GM23338 (cell line): ENCODE data around the gene CD164. TPM values are rescaled to one million over a fixed set of nuclear protein-coding genes. Genes with fewer than 3 reads are reported as not detected.

Source experiments
- ATAC-seq: fragments of 200-7000 bp; cut with Tn5 transposase; 3 replicates; pipeline ENCODE4 v1.9.1; 2020
- DNase-seq: peaks from one replicate; pipeline ENCODE4 v3.0.0-alpha.2; 2015; ENCODE audit warnings: low spot score
- H2AFZ ChIP-seq: fragments of 200-600 bp; sonication (generic); 2 replicates; pipeline ENCODE4 v1.8.0; 2016; ENCODE audit warnings: antibody characterized with exemption, mild to moderate bottlenecking, moderate library complexity
- H3F3A ChIP-seq: fragments of 200-600 bp; sonication (generic); replicated peaks from 2 replicates; pipeline ENCODE4 v1.8.0; 2017; ENCODE audit warnings: antibody characterized with exemption, mixed run types, low read depth
- H3K27ac ChIP-seq: fragments of 200-600 bp; sonication (generic); 2 replicates; pipeline ENCODE4 v1.6.1; 2016; ENCODE audit warnings: low read depth
- H3K27me3 ChIP-seq: fragments of 200-600 bp; sonication (generic); 2 replicates; pipeline ENCODE4 v1.8.0; 2016; ENCODE audit warnings: mild to moderate bottlenecking, mixed run types, moderate library complexity; ENCODE audit not compliant: insufficient read depth
- H3K36me3 ChIP-seq: fragments of 200-600 bp; sonication (generic); 2 replicates; pipeline ENCODE4 v1.8.0; 2016; ENCODE audit warnings: mild to moderate bottlenecking; ENCODE audit not compliant: insufficient read depth
- H3K4me1 ChIP-seq: fragments of 200-600 bp; sonication (generic); 2 replicates; pipeline ENCODE4 v1.8.0; 2016; ENCODE audit warnings: mild to moderate bottlenecking, moderate library complexity; ENCODE audit not compliant: insufficient read depth
- H3K4me2 ChIP-seq: fragments of 200-600 bp; sonication (generic); 2 replicates; pipeline ENCODE4 v1.7.1; 2017; ENCODE audit warnings: mixed run types
- H3K4me3 ChIP-seq: fragments of 200-600 bp; sonication (generic); 2 replicates; pipeline ENCODE4 v1.6.1; 2016; ENCODE audit warnings: mixed run types
- H3K79me2 ChIP-seq: fragments of 200-600 bp; sonication (generic); replicated peaks from 2 replicates; pipeline ENCODE4 v1.8.0; 2017; ENCODE audit warnings: mild to moderate bottlenecking; ENCODE audit not compliant: insufficient read depth
- H3K9me2 ChIP-seq: fragments of 200-600 bp; sonication (generic); 2 replicates; pipeline ENCODE4 v1.8.0; 2017; ENCODE audit not compliant: insufficient read depth
- H4K20me1 ChIP-seq: fragments of 200-600 bp; sonication (generic); replicated peaks from 2 replicates; pipeline ENCODE4 v1.8.0; 2017; ENCODE audit warnings: mild to moderate bottlenecking; ENCODE audit not compliant: insufficient read depth
- H3K27ac Mint-ChIP-seq: 2 replicates; pipeline ENCODE4 v1.8.0; 2020; ENCODE audit warnings: inconsistent platforms, mild to moderate bottlenecking, moderate library complexity, mixed read lengths
- H3K27me3 Mint-ChIP-seq: 3 replicates; pipeline ENCODE4 v1.8.0; 2022; ENCODE audit warnings: low read depth, mild to moderate bottlenecking, moderate library complexity, mixed read lengths, inconsistent platforms; ENCODE audit not compliant: insufficient read depth, poor library complexity
- H3K36me3 Mint-ChIP-seq: 3 replicates; pipeline ENCODE4 v1.8.0; 2021; ENCODE audit warnings: low read depth, mild to moderate bottlenecking, inconsistent platforms, moderate library complexity, mixed read lengths
- H3K4me1 Mint-ChIP-seq: 3 replicates; pipeline ENCODE4 v1.8.0; 2020; ENCODE audit warnings: mild to moderate bottlenecking, inconsistent platforms, mixed read lengths
- H3K4me3 Mint-ChIP-seq: 3 replicates; pipeline ENCODE4 v1.8.0; 2021; ENCODE audit warnings: moderate library complexity, mild to moderate bottlenecking, inconsistent platforms, mixed read lengths
- H3K9me3 Mint-ChIP-seq: 3 replicates; pipeline ENCODE4 v1.8.0; 2020; ENCODE audit warnings: moderate library complexity, mild to moderate bottlenecking, inconsistent platforms, mixed read lengths
- EZH2 ChIP-seq: fragments of 200-600 bp; sonication (generic); IDR thresholded peaks from one replicate; pipeline ENCODE4 v1.8.0; 2017; ENCODE audit warnings: antibody characterized with exemption, mild to moderate bottlenecking, low read depth; ENCODE audit not compliant: unreplicated experiment
- JUNB ChIP-seq: IDR thresholded peaks from one replicate; pipeline ENCODE4 v1.6.1; 2016; ENCODE audit warnings: antibody characterized with exemption; ENCODE audit not compliant: unreplicated experiment
- NANOG ChIP-seq: IDR thresholded peaks from 2 replicates; pipeline ENCODE4 v1.6.1; 2016; ENCODE audit warnings: antibody characterized with exemption, borderline replicate concordance
- POLR2AphosphoS5 ChIP-seq: IDR thresholded peaks from 2 replicates; pipeline ENCODE4 v1.6.1; 2016; ENCODE audit warnings: antibody characterized with exemption, low read depth
- STAT1 ChIP-seq: IDR thresholded peaks from one replicate; pipeline ENCODE4 v1.6.1; 2016; ENCODE audit warnings: antibody characterized with exemption; ENCODE audit not compliant: unreplicated experiment
- ZNF114 ChIP-seq: fragments of 250-450 bp; sonication (Bioruptor Pico); IDR thresholded peaks from 2 replicates; pipeline ENCODE4 v1.5.0; 2020; ENCODE audit warnings: mild to moderate bottlenecking, moderate library complexity
- ZNF331 ChIP-seq: fragments of 250-450 bp; sonication (Bioruptor Pico); IDR thresholded peaks from 2 replicates; pipeline ENCODE4 v1.5.0; 2020; ENCODE audit warnings: low read depth, mild to moderate bottlenecking, moderate library complexity
- ZNF462 ChIP-seq: fragments of 250-450 bp; sonication (Bioruptor Pico); IDR thresholded peaks from 2 replicates; pipeline ENCODE4 v1.5.0; 2020; ENCODE audit warnings: mild to moderate bottlenecking, moderate library complexity
- polyA plus RNA-seq: library from polyadenylated mRNA; unstranded; fragments of >200 nt; fragmentation: Nextera tagmentation; extraction: Ambion mirVana; gene quantifications from 2 replicates; pipeline ENCODE4 v1.2.1, GENCODE V29; 2016
- total RNA-seq: library from RNA; depleted of rRNA; stranded (reverse); fragments of >200 nt; shearing (Covaris generic); gene quantifications from 2 replicates; pipeline ENCODE4 v1.2.3, GENCODE V29; 2014
- TF ChIP-seq, protein P1 (sequence below): IDR thresholded peaks from one replicate; pipeline ENCODE4 v1.6.1; 2018; ENCODE audit warnings: antibody characterized with exemption; ENCODE audit not compliant: unreplicated experiment
- TF ChIP-seq, protein P2 (sequence below): IDR thresholded peaks from 2 replicates; pipeline ENCODE4 v1.6.1; 2016; ENCODE audit warnings: antibody characterized with exemption

Gene CD164
- total and polyA plus RNA-seq, 2 experiments from 2014 or later, result 81.0 to 83.8 TPM

DNA sequence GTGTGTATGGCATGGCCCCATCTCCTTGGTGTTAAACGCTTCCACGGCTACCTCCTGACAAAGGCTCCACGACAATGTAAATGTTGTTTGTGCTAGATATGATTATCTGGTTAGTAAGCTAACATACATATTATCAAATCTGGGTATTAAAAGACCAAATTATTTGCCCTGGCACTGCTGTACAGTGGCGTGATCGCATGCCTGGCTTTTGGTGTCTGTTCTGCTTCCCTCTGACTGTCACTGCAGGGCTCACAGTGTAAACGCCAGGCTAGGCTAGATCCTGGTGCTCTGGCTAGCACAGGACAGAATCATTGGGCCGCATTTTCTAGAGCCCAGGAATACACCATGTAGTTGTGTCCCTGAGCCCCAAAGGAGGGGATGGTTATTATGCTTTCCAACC, 38.7 kb downstream of the CD164 start:
- H3K9me2 ChIP-seq, result no peaks in the 10 kb centered on the region
- no peak for TF ChIP-seq EZH2
- TF ChIP-seq, protein P1, sequence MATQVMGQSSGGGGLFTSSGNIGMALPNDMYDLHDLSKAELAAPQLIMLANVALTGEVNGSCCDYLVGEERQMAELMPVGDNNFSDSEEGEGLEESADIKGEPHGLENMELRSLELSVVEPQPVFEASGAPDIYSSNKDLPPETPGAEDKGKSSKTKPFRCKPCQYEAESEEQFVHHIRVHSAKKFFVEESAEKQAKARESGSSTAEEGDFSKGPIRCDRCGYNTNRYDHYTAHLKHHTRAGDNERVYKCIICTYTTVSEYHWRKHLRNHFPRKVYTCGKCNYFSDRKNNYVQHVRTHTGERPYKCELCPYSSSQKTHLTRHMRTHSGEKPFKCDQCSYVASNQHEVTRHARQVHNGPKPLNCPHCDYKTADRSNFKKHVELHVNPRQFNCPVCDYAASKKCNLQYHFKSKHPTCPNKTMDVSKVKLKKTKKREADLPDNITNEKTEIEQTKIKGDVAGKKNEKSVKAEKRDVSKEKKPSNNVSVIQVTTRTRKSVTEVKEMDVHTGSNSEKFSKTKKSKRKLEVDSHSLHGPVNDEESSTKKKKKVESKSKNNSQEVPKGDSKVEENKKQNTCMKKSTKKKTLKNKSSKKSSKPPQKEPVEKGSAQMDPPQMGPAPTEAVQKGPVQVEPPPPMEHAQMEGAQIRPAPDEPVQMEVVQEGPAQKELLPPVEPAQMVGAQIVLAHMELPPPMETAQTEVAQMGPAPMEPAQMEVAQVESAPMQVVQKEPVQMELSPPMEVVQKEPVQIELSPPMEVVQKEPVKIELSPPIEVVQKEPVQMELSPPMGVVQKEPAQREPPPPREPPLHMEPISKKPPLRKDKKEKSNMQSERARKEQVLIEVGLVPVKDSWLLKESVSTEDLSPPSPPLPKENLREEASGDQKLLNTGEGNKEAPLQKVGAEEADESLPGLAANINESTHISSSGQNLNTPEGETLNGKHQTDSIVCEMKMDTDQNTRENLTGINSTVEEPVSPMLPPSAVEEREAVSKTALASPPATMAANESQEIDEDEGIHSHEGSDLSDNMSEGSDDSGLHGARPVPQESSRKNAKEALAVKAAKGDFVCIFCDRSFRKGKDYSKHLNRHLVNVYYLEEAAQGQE, result no peak
- TF ChIP-seq ZNF331 (CRISPR knock-in tag), result no peak
- no peak for TF ChIP-seq POLR2AphosphoS5
- TF ChIP-seq STAT1, result no peak
- TF ChIP-seq, protein P2, sequence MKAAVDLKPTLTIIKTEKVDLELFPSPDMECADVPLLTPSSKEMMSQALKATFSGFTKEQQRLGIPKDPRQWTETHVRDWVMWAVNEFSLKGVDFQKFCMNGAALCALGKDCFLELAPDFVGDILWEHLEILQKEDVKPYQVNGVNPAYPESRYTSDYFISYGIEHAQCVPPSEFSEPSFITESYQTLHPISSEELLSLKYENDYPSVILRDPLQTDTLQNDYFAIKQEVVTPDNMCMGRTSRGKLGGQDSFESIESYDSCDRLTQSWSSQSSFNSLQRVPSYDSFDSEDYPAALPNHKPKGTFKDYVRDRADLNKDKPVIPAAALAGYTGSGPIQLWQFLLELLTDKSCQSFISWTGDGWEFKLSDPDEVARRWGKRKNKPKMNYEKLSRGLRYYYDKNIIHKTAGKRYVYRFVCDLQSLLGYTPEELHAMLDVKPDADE, result no peak
- TF ChIP-seq NANOG, result no peak
- TF ChIP-seq ZNF114 (CRISPR knock-in tag), result no peak
- Mint-ChIP-seq H3K36me3 (no peaks in the 10 kb centered on the region), H3K27me3 (peaks cover 7% of the 10 kb centered on the region), H3K9me3 (no peaks in the 10 kb centered on the region), H3K27ac (no peak overlapping the region), H3K4me3 (no peak overlapping the region), H3K4me1 (peaks cover 9% of the 10 kb centered on the region)
- no peak overlapping the region for H2AFZ ChIP-seq
- H3K4me3 ChIP-seq, result no peak overlapping the region
- no peak overlapping the region for H3K27ac ChIP-seq
- no peaks in the 10 kb centered on the region for H3K36me3 ChIP-seq
- DNase-seq, result no peak
- H3K79me2 ChIP-seq, result no peaks in the 10 kb centered on the region
- no peaks in the 10 kb centered on the region for H3K4me1 ChIP-seq
- H3K27me3 ChIP-seq, result no peaks in the 10 kb centered on the region
- H3F3A ChIP-seq, result no peaks in the 10 kb centered on the region
- no peak; the same call in 2 of the 3 replicates for ATAC-seq
- no peak overlapping the region for H3K4me2 ChIP-seq
- no peaks in the 10 kb centered on the region for H4K20me1 ChIP-seq

GRCh38 chr6:109342911-109343310, 39.4 kb downstream of the CD164 start:
- ATAC-seq (no peak), DNase-seq (no peak)
- no peaks in the 10 kb centered on the region for H3K9me2 ChIP-seq
- no peak for TF ChIP-seq STAT1
- no peak for TF ChIP-seq ZNF462 (CRISPR knock-in tag)
- no peak for TF ChIP-seq JUNB
- no peak for TF ChIP-seq POLR2AphosphoS5
- H3K4me3 Mint-ChIP-seq, result no peak overlapping the region
- H3K9me3 Mint-ChIP-seq, result no peaks in the 10 kb centered on the region
- no peaks in the 10 kb centered on the region for H3K79me2 ChIP-seq
- peaks cover 7% of the 10 kb centered on the region for H3K27me3 Mint-ChIP-seq
- H3K4me2 ChIP-seq, result no peak overlapping the region
- no peaks in the 10 kb centered on the region for H3K4me1 ChIP-seq
- H3K27ac Mint-ChIP-seq, result no peak overlapping the region
- H3K27ac ChIP-seq, result no peak overlapping the region
- H2AFZ ChIP-seq, result no peak overlapping the region
- no peaks in the 10 kb centered on the region for H3K27me3 ChIP-seq
- peaks cover 9% of the 10 kb centered on the region for H3K4me1 Mint-ChIP-seq
- H3K36me3 Mint-ChIP-seq, result no peaks in the 10 kb centered on the region
- H3F3A ChIP-seq, result no peaks in the 10 kb centered on the region
- H4K20me1 ChIP-seq, result no peaks in the 10 kb centered on the region
- H3K4me3 ChIP-seq, result no peak overlapping the region
- H3K36me3 ChIP-seq, result no peaks in the 10 kb centered on the region
